ENCODE data around the gene RANBP9. TPM values are rescaled to one million over a fixed set of nuclear protein-coding genes. Genes with fewer than 3 reads are reported as not detected.

Gene RANBP9
- total RNA-seq, 6 experiments from 2014 or later, result 14.1 to 17.9 (median 15.9) TPM

DNA sequence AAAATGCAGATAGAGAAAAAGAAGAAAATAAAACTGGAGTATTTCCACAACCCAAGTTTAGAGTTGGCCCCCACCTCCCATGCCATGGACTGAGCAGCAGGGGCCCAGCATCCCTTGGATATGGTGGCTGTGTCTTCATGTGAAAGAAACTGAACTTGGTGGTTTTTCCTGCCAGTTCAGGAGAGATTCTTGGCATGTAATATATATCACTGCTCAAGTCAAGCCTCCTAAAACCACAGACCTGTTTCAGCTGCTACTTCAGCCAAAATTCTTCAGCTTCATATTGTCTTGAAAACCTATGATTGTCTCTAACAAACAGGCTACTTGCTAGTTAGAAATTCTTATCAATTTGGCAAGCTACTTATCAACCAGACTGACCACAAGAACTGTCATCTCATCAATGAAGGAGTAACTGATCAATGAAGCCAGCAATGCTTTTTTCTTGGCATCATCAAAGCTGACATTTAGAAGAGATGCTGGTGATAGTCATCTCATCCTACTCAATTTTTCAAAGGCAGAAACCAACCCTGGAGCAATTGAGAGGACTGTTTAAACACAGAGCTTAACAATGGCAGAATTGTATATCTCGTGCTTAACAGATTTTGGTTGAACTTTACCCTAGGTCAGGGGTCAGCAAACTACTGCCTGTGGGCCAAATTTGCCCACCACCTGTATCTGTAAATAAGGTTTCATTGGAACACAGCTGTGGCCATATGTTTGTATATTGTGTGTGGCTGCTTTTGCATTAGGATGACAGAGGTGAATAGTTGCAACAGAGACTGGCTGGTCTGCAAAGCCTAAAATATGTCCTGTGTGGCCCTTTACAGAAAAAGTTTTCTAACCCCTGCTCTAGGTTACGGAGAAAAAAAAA, 106.9 kb downstream of the RANBP9 start:
- no peaks in the 10 kb centered on the region for H3K4me1 ChIP-seq
- 63% methylated on average over 2 of the region's 2 CpGs for WGBS (ENCODE audit: insufficient coverage, low coverage, low lambda C conversion rate, missing lambda C conversion rate)

DNA sequence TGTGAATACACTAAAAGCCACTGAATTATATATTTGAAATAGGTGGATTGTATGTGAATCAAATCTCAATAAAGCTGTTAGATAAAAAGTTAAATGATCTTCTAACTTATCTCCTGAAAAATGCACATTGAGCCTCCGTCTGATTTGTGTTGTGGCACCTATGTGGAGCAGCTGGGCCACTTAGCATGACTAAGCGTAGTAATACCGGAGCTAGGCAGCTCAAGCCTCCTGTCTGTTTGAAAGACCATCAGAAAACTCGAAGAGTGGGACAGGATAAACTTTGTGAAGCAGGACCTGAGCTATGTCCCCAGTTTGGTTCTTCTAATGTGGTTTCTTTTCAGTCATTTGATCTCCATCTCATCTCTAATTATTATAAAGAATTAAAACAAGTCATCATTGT, 107.5 kb downstream of the RANBP9 start:
- intact Hi-C loops (cut with DNase I), result loop anchor here in 1 of 2 donors (10.0 kb wide), 1 partner anchor 259 kb away; no protein-coding TSS in a partner anchor
- H3K36me3 ChIP-seq, result peaks cover 0 to 43% (median 13%) of the 10 kb centered on the region in 4 donors
- DNase-seq (no peak), ATAC-seq (no peak)
- no peak overlapping the region for H3K27ac ChIP-seq
- no peaks in the 10 kb centered on the region for H3K27me3 ChIP-seq
- no peaks in the 10 kb centered on the region for H3K9me3 ChIP-seq
- WGBS (ENCODE audit: insufficient coverage, low coverage, low lambda C conversion rate, missing lambda C conversion rate), result 78% methylated on average over 4 of the region's 4 CpGs
- TF ChIP-seq, protein P1, sequence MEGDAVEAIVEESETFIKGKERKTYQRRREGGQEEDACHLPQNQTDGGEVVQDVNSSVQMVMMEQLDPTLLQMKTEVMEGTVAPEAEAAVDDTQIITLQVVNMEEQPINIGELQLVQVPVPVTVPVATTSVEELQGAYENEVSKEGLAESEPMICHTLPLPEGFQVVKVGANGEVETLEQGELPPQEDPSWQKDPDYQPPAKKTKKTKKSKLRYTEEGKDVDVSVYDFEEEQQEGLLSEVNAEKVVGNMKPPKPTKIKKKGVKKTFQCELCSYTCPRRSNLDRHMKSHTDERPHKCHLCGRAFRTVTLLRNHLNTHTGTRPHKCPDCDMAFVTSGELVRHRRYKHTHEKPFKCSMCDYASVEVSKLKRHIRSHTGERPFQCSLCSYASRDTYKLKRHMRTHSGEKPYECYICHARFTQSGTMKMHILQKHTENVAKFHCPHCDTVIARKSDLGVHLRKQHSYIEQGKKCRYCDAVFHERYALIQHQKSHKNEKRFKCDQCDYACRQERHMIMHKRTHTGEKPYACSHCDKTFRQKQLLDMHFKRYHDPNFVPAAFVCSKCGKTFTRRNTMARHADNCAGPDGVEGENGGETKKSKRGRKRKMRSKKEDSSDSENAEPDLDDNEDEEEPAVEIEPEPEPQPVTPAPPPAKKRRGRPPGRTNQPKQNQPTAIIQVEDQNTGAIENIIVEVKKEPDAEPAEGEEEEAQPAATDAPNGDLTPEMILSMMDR (IDR thresholded peaks at IDR 0.05), result no peak
- no peak for TF ChIP-seq POLR2A (IDR thresholded peaks at IDR 0.05)
- H3K4me3 ChIP-seq, result no peak overlapping the region
- H3K4me1 ChIP-seq, result no peaks in the 10 kb centered on the region

More for the DNA sequence above, 106.9 kb downstream of the RANBP9 start:
- DNase-seq, result no peak
- TF ChIP-seq, protein P1 (IDR thresholded peaks at IDR 0.05), result no peak
- TF ChIP-seq POLR2A (IDR thresholded peaks at IDR 0.05), result no peak
- no peaks in the 10 kb centered on the region for H3K9me3 ChIP-seq
- no peak for ATAC-seq
- no peak overlapping the region for H3K27ac ChIP-seq
- no peaks in the 10 kb centered on the region for H3K27me3 ChIP-seq
- no peak overlapping the region for H3K4me3 ChIP-seq
- peaks cover 0 to 37% (median 12%) of the 10 kb centered on the region in 4 donors for H3K36me3 ChIP-seq
- intact Hi-C loops (cut with DNase I), result loop anchor here in 1 of 2 donors (10.0 kb wide), 1 partner anchor 260 kb away; no protein-coding TSS in a partner anchor

DNA sequence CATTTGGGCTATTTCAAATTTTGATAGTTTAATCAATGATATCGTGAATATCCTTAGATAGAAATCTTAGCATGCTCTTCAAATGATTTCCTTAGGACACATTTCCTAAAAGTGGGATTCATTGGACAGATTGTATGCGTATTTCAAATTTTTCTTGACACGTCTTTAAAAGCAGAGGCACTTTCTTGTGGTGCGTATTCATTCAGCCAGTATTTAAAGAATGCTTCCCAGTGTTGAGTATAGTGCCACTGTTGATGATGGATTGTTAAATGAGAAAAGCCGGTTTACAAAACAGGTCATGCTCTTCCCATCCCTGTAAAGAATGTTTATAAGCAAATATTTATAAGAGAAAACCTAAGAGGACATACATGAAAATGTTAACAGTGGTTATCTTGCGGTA, 111.6 kb downstream of the RANBP9 start:
- Histone ChIP-seq H3K27me3 (no peaks in the 10 kb centered on the region), H3K9me3 (no peaks in the 10 kb centered on the region), H3K36me3 (peaks cover 0 to 84% (median 26%) of the 10 kb centered on the region in 4 donors), H3K4me3 (no peak overlapping the region), H3K27ac (no peak overlapping the region), H3K4me1 (no peaks in the 10 kb centered on the region)
- WGBS (ENCODE audit: insufficient coverage, low coverage, low lambda C conversion rate, missing lambda C conversion rate), result over 99% methylated on average over 6 of the region's 6 CpGs
- intact Hi-C loops (cut with DNase I), result loop anchor here in 1 of 2 donors (10.0 kb wide), 1 partner anchor 255 kb away; no protein-coding TSS in a partner anchor
- DNase-seq (no peak), ATAC-seq (no peak)
- TF ChIP-seq, protein P1 (IDR thresholded peaks at IDR 0.05), result no peak
- TF ChIP-seq POLR2A (IDR thresholded peaks at IDR 0.05), result no peak

DNA sequence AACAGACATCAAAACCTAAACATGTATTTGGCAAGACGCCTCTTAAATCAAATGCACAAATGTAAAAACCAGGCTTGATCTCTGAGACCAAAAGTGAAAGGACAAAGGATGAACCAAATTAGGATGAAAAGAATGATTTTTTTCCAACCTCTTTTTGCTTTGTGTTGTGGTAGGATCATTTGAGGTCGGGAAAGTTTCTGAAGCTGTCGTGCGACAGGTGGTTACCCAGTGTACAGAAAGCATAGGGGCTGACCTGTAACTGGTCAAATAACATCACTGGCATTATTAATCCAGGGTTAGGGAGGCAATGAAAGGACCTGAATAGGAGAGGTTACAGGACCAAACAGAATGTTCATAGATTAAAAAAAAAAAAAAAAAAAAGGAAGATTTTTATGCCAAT, 114.6 kb downstream of the RANBP9 start:
- peaks cover 0 to 90% (median 27%) of the 10 kb centered on the region in 4 donors for H3K36me3 ChIP-seq
- no peak overlapping the region for H3K4me3 ChIP-seq
- 96% methylated on average over 4 of the region's 4 CpGs for WGBS (ENCODE audit: insufficient coverage, low coverage, low lambda C conversion rate, missing lambda C conversion rate)
- ATAC-seq (no peak), DNase-seq (no peak)
- TF ChIP-seq POLR2A (IDR thresholded peaks at IDR 0.05), result no peak
- TF ChIP-seq, protein P1 (IDR thresholded peaks at IDR 0.05), result no peak
- no peaks in the 10 kb centered on the region for H3K4me1 ChIP-seq
- intact Hi-C loops (cut with DNase I), result no loop called here
- H3K27ac ChIP-seq, result no peak overlapping the region
- no peaks in the 10 kb centered on the region for H3K9me3 ChIP-seq
- H3K27me3 ChIP-seq, result no peaks in the 10 kb centered on the region

Measured in right lobe of liver (tissue), 6 donors.